Effector CD8-positive, alpha-beta T cell (primary cell): ENCODE measurements around the gene TRIM74.
"Not testable (repeated sequence)": the region's sequence is repeated elsewhere in the genome, so short reads cannot be mapped to it uniquely, and the experiment has no call there.

Experiments used
- DNase-seq: peaks from one replicate; lab custom pipeline; 2025; lab: John Stamatoyannopoulos, UW

TRIM74 gene

DNA sequence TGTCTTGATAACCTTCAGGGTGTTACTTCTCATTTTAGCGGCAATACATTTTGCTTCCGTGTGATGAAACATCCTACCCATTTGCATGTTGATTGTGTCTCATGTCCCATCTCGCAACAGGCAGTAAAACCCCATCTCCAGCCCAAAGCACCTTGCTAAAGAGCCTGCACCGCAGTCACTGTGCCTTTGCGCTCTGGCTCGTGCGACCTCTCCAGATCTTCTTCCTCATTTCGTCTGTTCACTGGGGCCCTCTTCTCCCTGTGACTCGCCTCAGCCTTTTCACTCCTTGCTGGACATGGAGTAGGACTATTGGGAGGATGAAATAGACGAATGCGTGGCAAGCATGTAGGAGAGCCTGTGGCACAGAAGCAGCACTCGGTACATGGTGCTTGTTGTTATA lies 57.9 kb downstream of the TRIM74 start:
- not testable (repeated sequence) for DNase-seq
